HCT116 (cell line): Measurements from ENCODE around the gene MRRF. TPM values are rescaled to one million over a fixed set of nuclear protein-coding genes. Genes with fewer than 3 reads are reported as not detected.

Experiments
- ATAC-seq: fragments of 200-7000 bp; cut with Tn5 transposase; 2 replicates; pipeline ENCODE4 v1.9.1; 2020; ENCODE audit warnings: mild to moderate bottlenecking, moderate library complexity
- BruUV-seq: library from RNA; stranded (reverse); fragments of 400-500 nt; replicated peaks from 2 replicates; lab custom pipeline; 2021; lab: Mats Ljungman, UMichigan
- CTCF ChIA-PET: fragments of 300-600 bp; sonication (Branson Sonifier 250); formaldehyde crosslinking; loops from one replicate; lab custom pipeline; 2021; ENCODE audit warnings: antibody characterized with exemption; lab: Charles Lee
- POLR2A ChIA-PET: fragments of 300-600, 350-600 bp; sonication (Branson Sonifier 250); formaldehyde crosslinking; loops from one replicate; lab custom pipeline; 2021; ENCODE audit warnings: antibody characterized with exemption; lab: Charles Lee
- RAD21 ChIA-PET, 2 experiments: fragments of 300-600 bp; sonication (Branson Sonifier 250); formaldehyde crosslinking; loops; one replicate each; lab custom pipeline; 2023; ENCODE audit warnings: low total read pairs in 2 of 2; ENCODE audit not compliant: uncharacterized antibody in 2 of 2, unreplicated experiment in 2 of 2, low non-redundant PET in 1 of 2; lab: Charles Lee
- DNase-seq: peaks from one replicate; pipeline ENCODE4 v3.0.0-alpha.2; 2010; ENCODE audit warnings: low read depth, low spot score
- H2AFZ ChIP-seq: fragments of 200-600 bp; shearing (Covaris generic), sonication (generic); 2 replicates; pipeline ENCODE4 v1.6.1; 2017; ENCODE audit warnings: low read depth, mixed run types, mixed read lengths, antibody characterized with exemption, low read length; ENCODE audit not compliant: poor library complexity, severe bottlenecking
- H3K27ac ChIP-seq: 2 replicates; pipeline ENCODE4 v1.5.1; 2012; ENCODE audit warnings: low read depth, low read length
- H3K27me3 ChIP-seq: fragments of 200-600 bp; sonication (generic); 2 replicates; pipeline ENCODE4 v1.6.1; 2016; ENCODE audit warnings: mixed run types, low read length, mixed read lengths; ENCODE audit not compliant: insufficient read depth
- H3K36me3 ChIP-seq, 2 experiments: fragments of 200-500 bp in 1 of 2; fragments of 200-600 bp in 1 of 2; sonication (Bioruptor generic) in 1 of 2; sonication (generic) in 1 of 2; 2 replicates each; pipeline versions ENCODE4 v1.5.1 to v1.6.1; 2014 to 2016; ENCODE audit warnings: low read length in 2 of 2, inconsistent platforms in 1 of 2, mixed read lengths in 1 of 2, mixed run types in 1 of 2; ENCODE audit not compliant: insufficient read depth in 2 of 2, control insufficient read depth in 1 of 2
- H3K4me1 ChIP-seq, 2 experiments: fragments of 200-600 bp in 1 of 2; sonication (generic) in 1 of 2; 2 replicates each; pipeline versions ENCODE4 v1.5.1 to v1.6.1; 2012 to 2017; ENCODE audit warnings: low read length in 2 of 2, inconsistent platforms in 1 of 2, mild to moderate bottlenecking in 1 of 2, mixed read lengths in 1 of 2, mixed run types in 1 of 2, moderate library complexity in 1 of 2; ENCODE audit not compliant: insufficient read depth in 2 of 2, control insufficient read depth in 1 of 2
- H3K4me2 ChIP-seq: fragments of 200-600 bp; sonication (generic); 2 replicates; pipeline ENCODE4 v1.6.1; 2017; ENCODE audit warnings: mixed run types, low read length, mixed read lengths
- H3K4me3 ChIP-seq, 2 experiments: fragments of 200-600 bp in 1 of 2; sonication (generic) in 1 of 2; replicated peaks in 1 of 2; 2 replicates each; pipeline ENCODE4 v1.5.1; 2011 to 2016; ENCODE audit warnings: low read length in 2 of 2, control low read depth in 1 of 2, low read depth in 1 of 2, mild to moderate bottlenecking in 1 of 2, mixed read lengths in 1 of 2, mixed run types in 1 of 2
- H3K79me2 ChIP-seq: fragments of 200-600 bp; sonication (generic); 2 replicates; pipeline ENCODE4 v1.6.1; 2017; ENCODE audit warnings: mild to moderate bottlenecking, mixed run types, low read length, moderate library complexity, mixed read lengths; ENCODE audit not compliant: insufficient read depth
- H3K9ac ChIP-seq: fragments of 200-600 bp; sonication (generic); 2 replicates; pipeline ENCODE4 v1.6.1; 2016; ENCODE audit warnings: low read length, mixed read lengths
- H3K9me2 ChIP-seq: fragments of 200-600 bp; sonication (generic), shearing (Covaris generic); 2 replicates; pipeline ENCODE4 v1.6.1; 2017; ENCODE audit warnings: mixed run types, mild to moderate bottlenecking, moderate library complexity; ENCODE audit not compliant: insufficient read depth
- H3K9me3 ChIP-seq, 2 experiments: fragments of 200-500 bp in 1 of 2; fragments of 200-600 bp in 1 of 2; sonication (Bioruptor generic) in 1 of 2; sonication (generic) in 1 of 2; 2 replicates each; pipeline ENCODE4 v1.6.1; 2014 to 2017; ENCODE audit warnings: low read length in 2 of 2, mixed read lengths in 2 of 2, inconsistent platforms in 1 of 2, low read depth in 1 of 2, mild to moderate bottlenecking in 1 of 2, mixed run types in 1 of 2, moderate library complexity in 1 of 2; ENCODE audit not compliant: control insufficient read depth in 1 of 2, insufficient read depth in 1 of 2
- H4K20me1 ChIP-seq: fragments of 200-600 bp; sonication (generic), shearing (Covaris generic); 2 replicates; pipeline ENCODE4 v1.6.1; 2017; ENCODE audit warnings: mixed run types, mild to moderate bottlenecking, moderate library complexity; ENCODE audit not compliant: insufficient read depth
- CBX3 ChIP-seq: IDR thresholded peaks from 2 replicates; pipeline ENCODE4 v1.6.1; 2012; ENCODE audit warnings: low read depth
- CEBPB ChIP-seq: IDR thresholded peaks from 2 replicates; pipeline ENCODE4 v1.6.1; 2012; ENCODE audit warnings: low read depth
- EGR1 ChIP-seq: IDR thresholded peaks from 2 replicates; pipeline ENCODE4 v1.6.1; 2012; ENCODE audit warnings: low read depth
- ELF1 ChIP-seq: IDR thresholded peaks from 2 replicates; pipeline ENCODE4 v1.6.1; 2012; ENCODE audit warnings: low read depth, borderline replicate concordance
- EZH2 ChIP-seq: fragments of 200-600 bp; sonication (generic); IDR thresholded peaks from 2 replicates; pipeline ENCODE4 v1.6.1; 2017; ENCODE audit warnings: antibody characterized with exemption, mixed run types
- EZH2phosphoT487 ChIP-seq: fragments of 200-600 bp; IDR thresholded peaks from 2 replicates; pipeline ENCODE4 v1.6.1; 2018; ENCODE audit warnings: antibody characterized with exemption, borderline replicate concordance
- FOSL1 ChIP-seq: IDR thresholded peaks from 2 replicates; pipeline ENCODE4 v1.6.1; 2012; ENCODE audit warnings: low read depth
- JUND ChIP-seq: IDR thresholded peaks from 2 replicates; pipeline ENCODE4 v1.6.1; 2012
- POLR2A ChIP-seq: IDR thresholded peaks from 2 replicates; pipeline ENCODE4 v1.7.0; 2011; ENCODE audit warnings: borderline replicate concordance; ENCODE audit not compliant: insufficient read depth, insufficient read length; ENCODE audit errors: extremely low read depth
- POLR2AphosphoS5 ChIP-seq: IDR thresholded peaks from 2 replicates; pipeline ENCODE4 v1.6.1; 2011; ENCODE audit warnings: mild to moderate bottlenecking, low read depth, low read length, moderate library complexity
- RAD21 ChIP-seq: IDR thresholded peaks from 2 replicates; pipeline ENCODE4 v1.6.1; 2012; ENCODE audit warnings: low read depth, mild to moderate bottlenecking
- REST ChIP-seq: IDR thresholded peaks from 2 replicates; pipeline ENCODE4 v1.6.1; 2012; ENCODE audit warnings: low read depth
- SP1 ChIP-seq: IDR thresholded peaks from 2 replicates; pipeline ENCODE4 v1.6.1; 2012; ENCODE audit warnings: low read depth
- YY1 ChIP-seq: IDR thresholded peaks from 2 replicates; pipeline ENCODE4 v1.6.1; 2011; ENCODE audit warnings: low read length, low read depth, moderate library complexity, mild to moderate bottlenecking; ENCODE audit not compliant: insufficient replicate concordance; ENCODE audit errors: extremely low read depth
- ZNF274 ChIP-seq: fragments of 200-500 bp; sonication (Bioruptor generic); IDR thresholded peaks from 2 replicates; pipeline ENCODE4 v1.6.1; 2014; ENCODE audit warnings: mild to moderate bottlenecking, low read depth, low read length, inconsistent platforms
- intact Hi-C: fragments of 100-400 bp; cut with micrococcal nuclease; formaldehyde crosslinking; loops from 2 replicates; pipeline ENCODE4 v1.10.0; 2022
- total RNA-seq: library from RNA; stranded (reverse); gene quantifications from one replicate; pipeline ENCODE4 v1.2.1, GENCODE V29; 2021; ENCODE audit not compliant: unreplicated experiment
- TF ChIP-seq, protein P1 (sequence below), 3 experiments: fragments of 200-600 bp in 1 of 3; sonication (generic) in 1 of 3; IDR thresholded peaks in 2 of 3; conservative IDR thresholded peaks in 1 of 3; 2 replicates each; pipeline ENCODE4 v1.5.1; 2012 to 2017; ENCODE audit warnings: low read depth in 2 of 3, low read length in 2 of 3, antibody characterized with exemption in 1 of 3, borderline replicate concordance in 1 of 3, control low read depth in 1 of 3, mild to moderate bottlenecking in 1 of 3, mixed read lengths in 1 of 3, mixed run types in 1 of 3, moderate library complexity in 1 of 3; ENCODE audit not compliant: insufficient read depth in 1 of 3
- TF ChIP-seq, protein P2 (sequence below): IDR thresholded peaks from 2 replicates; pipeline ENCODE4 v1.6.1; 2011; ENCODE audit warnings: mild to moderate bottlenecking, low read length, moderate library complexity; ENCODE audit not compliant: insufficient replicate concordance; ENCODE audit errors: extremely low read depth
- TF ChIP-seq, protein P3 (sequence below): IDR thresholded peaks from 2 replicates; pipeline ENCODE4 v1.6.1; 2012

MRRF gene
- total RNA-seq, 1 experiment from 2014 or later = 88.6 TPM

DNA sequence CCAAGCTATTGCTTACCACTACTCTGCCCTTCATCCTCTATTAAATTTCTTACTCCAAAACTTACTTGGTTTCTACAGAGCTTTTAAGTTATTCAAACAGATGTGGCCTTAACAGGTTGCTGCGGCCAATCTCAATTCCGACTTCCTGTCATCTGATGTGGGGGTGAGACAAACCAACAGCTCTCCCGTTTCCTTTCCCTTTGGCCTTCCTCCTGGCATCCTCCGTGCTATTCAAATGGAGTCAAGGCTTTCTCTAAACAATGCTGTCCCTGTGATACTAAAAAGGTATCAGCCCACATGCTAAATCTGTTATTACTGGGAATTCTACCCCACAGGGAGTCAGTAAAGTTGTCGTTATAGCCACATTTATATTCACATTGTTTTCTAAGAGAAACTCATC, 11.9 kb upstream of the MRRF start:
- BruUV-seq = no TSS peak
- Histone ChIP-seq H3K9me3 (no peaks in the 10 kb centered on the region), H3K9ac (no peak overlapping the region), H3K4me3 (no peak overlapping the region), H3K27ac (no peak overlapping the region), H3K36me3 (peaks cover 17 to 23% of the 10 kb centered on the region in 2 experiments), H2AFZ (no peak overlapping the region), H3K27me3 (no peaks in the 10 kb centered on the region), H3K9me2 (no peaks in the 10 kb centered on the region), H3K4me1 (peaks cover 0 to 5% of the 10 kb centered on the region in 2 experiments; a peak in 1 of 4 replicates), H3K79me2 (peaks cover 29% of the 10 kb centered on the region), H4K20me1 (no peaks in the 10 kb centered on the region), H3K4me2 (no peak overlapping the region)
- POLR2A ChIA-PET = no interaction called here
- CTCF ChIA-PET = no interaction called here
- no peak for DNase-seq
- TF ChIP-seq ELF1 (no peak), YY1 (no peak), POLR2A (no peak), FOSL1 (no peak), EZH2phosphoT487 (no peak), RAD21 (no peak), CEBPB (no peak), SP1 (no peak), ZNF274 (no peak), EGR1 (no peak), JUND (no peak), REST (no peak), EZH2 (no peak), CBX3 (no peak), POLR2AphosphoS5 (no peak)
- TF ChIP-seq, protein P1, sequence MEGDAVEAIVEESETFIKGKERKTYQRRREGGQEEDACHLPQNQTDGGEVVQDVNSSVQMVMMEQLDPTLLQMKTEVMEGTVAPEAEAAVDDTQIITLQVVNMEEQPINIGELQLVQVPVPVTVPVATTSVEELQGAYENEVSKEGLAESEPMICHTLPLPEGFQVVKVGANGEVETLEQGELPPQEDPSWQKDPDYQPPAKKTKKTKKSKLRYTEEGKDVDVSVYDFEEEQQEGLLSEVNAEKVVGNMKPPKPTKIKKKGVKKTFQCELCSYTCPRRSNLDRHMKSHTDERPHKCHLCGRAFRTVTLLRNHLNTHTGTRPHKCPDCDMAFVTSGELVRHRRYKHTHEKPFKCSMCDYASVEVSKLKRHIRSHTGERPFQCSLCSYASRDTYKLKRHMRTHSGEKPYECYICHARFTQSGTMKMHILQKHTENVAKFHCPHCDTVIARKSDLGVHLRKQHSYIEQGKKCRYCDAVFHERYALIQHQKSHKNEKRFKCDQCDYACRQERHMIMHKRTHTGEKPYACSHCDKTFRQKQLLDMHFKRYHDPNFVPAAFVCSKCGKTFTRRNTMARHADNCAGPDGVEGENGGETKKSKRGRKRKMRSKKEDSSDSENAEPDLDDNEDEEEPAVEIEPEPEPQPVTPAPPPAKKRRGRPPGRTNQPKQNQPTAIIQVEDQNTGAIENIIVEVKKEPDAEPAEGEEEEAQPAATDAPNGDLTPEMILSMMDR (IDR thresholded peaks at IDR 0.05 in 2 of 3, conservative IDR thresholded peaks at IDR 0.05 in 1 of 3; ENCODE audit: borderline replicate concordance in 1 of 3, insufficient read depth in 1 of 3, low read depth in 2 of 3, low read length in 2 of 3) = no peak
- TF ChIP-seq, protein P2, sequence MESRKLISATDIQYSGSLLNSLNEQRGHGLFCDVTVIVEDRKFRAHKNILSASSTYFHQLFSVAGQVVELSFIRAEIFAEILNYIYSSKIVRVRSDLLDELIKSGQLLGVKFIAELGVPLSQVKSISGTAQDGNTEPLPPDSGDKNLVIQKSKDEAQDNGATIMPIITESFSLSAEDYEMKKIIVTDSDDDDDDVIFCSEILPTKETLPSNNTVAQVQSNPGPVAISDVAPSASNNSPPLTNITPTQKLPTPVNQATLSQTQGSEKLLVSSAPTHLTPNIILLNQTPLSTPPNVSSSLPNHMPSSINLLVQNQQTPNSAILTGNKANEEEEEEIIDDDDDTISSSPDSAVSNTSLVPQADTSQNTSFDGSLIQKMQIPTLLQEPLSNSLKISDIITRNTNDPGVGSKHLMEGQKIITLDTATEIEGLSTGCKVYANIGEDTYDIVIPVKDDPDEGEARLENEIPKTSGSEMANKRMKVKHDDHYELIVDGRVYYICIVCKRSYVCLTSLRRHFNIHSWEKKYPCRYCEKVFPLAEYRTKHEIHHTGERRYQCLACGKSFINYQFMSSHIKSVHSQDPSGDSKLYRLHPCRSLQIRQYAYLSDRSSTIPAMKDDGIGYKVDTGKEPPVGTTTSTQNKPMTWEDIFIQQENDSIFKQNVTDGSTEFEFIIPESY = no peak
- TF ChIP-seq, protein P3, sequence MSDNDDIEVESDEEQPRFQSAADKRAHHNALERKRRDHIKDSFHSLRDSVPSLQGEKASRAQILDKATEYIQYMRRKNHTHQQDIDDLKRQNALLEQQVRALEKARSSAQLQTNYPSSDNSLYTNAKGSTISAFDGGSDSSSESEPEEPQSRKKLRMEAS = no peak
- RAD21 ChIA-PET = no interaction called here
- intact Hi-C loops = no loop called here
- ATAC-seq = no peak
